GM12864 (cell line): Measurements from ENCODE around the gene BANP.
"Not testable (repeated sequence)": the region's sequence is repeated elsewhere in the genome, so short reads cannot be mapped to it uniquely, and the experiment has no call there.

Experiments
- DNase-seq: peaks from one replicate; pipeline ENCODE4 v3.0.0-alpha.2; 2011; ENCODE audit warnings: low read depth
- H3K4me3 ChIP-seq: 2 replicates; pipeline ENCODE4 v1.5.1; 2011; ENCODE audit warnings: mild to moderate bottlenecking, low read depth, low read length, control low read depth
- CTCF ChIP-seq: IDR thresholded peaks from 2 replicates; pipeline ENCODE4 v1.5.1; 2011; ENCODE audit warnings: low read depth, mild to moderate bottlenecking, moderate library complexity, low read length, control low read depth, inconsistent platforms; ENCODE audit errors: missing control alignments

BANP gene

GRCh38 chr16:87974178-87974577 is 22.9 kb downstream of the BANP start:
- no peak for DNase-seq
- no peak overlapping the region for H3K4me3 ChIP-seq
- TF ChIP-seq CTCF = no peak

- no peak for TF ChIP-seq CTCF
- H3K4me3 ChIP-seq = no peak overlapping the region
- no peak for DNase-seq
These were observed 25.4 kb downstream of the BANP start for GRCh38 chr16:87976665-87977064.

- TF ChIP-seq CTCF = no peak
- H3K4me3 ChIP-seq = no peak overlapping the region
- DNase-seq = no peak
These were observed 26.9 kb downstream of the BANP start for GRCh38 chr16:87978127-87978526.

GRCh38 chr16:87979352-87979751 is 28.1 kb downstream of the BANP start:
- no peak overlapping the region for H3K4me3 ChIP-seq
- DNase-seq = no peak

DNA sequence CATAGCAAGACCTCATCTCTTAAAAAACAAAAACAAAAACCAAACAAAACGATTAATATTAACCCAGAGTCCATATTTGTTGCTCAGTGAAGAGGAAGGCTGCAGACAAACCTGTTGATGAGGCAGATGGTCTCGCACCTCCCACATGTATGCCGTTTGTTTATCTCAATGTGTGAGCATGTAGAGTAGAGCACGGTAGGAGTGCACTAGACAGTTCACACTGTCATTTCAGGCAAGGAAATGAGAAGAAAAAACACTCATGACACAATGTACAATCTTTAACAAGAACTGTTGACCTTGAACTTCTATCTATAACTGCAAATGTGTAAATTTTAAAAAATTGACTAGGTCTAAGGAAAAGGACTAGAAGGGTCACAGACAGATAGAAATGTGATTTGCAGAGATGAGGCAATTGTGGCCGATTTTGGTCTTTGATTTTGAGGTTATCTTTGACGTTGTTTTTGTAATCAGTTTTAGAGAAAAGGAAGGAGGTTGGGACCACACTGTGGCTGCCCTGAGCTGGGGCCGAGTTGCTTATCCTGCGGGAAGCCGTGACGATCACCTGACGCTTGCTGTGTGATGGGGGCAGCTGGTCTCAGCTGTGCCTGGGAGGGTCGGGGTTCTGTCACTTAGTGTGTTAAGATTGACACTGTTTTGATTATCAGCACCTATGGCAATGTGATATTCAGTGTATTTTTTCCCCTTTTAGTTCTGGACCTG is 28.8 kb downstream of the BANP start:
- H3K4me3 ChIP-seq, DNase-seq: not testable (repeated sequence)

More at GRCh38 chr16:87979352-87979751, 28.1 kb downstream of the BANP start:
- TF ChIP-seq CTCF = no peak

GRCh38 chr16:87981376-87981775 is 30.1 kb downstream of the BANP start:
- not testable (repeated sequence) for DNase-seq, H3K4me3 ChIP-seq

- H3K4me3 ChIP-seq = no peak overlapping the region
- DNase-seq = no peak
- no peak for TF ChIP-seq CTCF
These were observed 31.4 kb downstream of the BANP start for GRCh38 chr16:87982581-87983041.

- H3K4me3 ChIP-seq, DNase-seq: not testable (repeated sequence)
- TF ChIP-seq CTCF = peak; percentile 23
These were observed 32.0 kb downstream of the BANP start for GRCh38 chr16:87983072-87983736.

GRCh38 chr16:87983737-87984097 is 32.5 kb downstream of the BANP start:
- not testable (repeated sequence) for H3K4me3 ChIP-seq, DNase-seq

DNA sequence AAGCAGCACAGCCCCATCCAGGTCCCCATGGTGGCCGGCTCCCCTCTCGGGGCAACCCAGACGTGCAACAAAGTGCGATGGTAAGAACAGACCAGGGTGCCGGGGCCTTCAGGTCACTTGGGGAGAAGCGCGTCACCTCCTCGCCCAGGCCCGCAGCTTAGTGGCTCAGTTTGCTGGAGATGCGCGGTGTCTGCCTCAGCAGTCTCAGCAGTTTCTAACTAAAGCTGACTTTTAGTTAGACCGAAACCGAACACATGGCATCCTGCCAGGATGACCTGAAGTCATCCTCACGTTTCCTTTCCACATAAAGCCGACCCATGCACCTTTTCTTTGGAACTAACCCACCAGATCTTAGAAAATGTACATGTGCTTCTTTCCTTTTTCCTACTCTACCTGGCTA is 32.9 kb downstream of the BANP start:
- H3K4me3 ChIP-seq, DNase-seq: not testable (repeated sequence)
